ENCODE results near the gene JUN.

DNA sequence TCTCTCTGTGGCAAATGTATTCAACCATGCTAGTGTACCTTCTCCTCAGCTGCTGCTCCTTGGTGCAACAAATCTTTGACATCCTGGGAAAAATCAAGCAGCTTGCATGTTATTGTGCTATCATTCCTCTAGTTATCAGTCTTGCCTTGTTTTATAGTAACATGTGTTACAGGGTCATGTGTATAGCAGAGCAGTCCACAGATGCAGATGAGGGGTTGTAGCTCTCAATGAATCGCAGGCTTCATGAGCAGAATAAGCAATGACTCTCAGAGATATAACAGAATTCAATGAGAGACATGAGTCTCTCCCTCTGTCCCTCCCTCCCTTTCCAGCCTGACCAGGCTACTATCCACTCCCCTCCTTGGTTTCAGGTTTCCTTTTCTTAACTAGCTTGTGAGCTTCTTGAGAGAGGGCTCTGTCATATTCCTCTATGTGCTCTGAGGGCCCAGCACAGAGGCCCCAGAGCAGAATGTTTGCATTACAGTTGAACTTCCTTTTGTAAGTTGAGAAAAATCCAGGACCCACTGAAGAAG lies 15.1 kb upstream of the JUN start:
- TF ChIP-seq YY1 (IDR thresholded peaks at IDR 0.05; ENCODE audit: low read depth), result no peak
- no peak for TF ChIP-seq NFIC (IDR thresholded peaks at IDR 0.05)
- TF ChIP-seq, protein P1, sequence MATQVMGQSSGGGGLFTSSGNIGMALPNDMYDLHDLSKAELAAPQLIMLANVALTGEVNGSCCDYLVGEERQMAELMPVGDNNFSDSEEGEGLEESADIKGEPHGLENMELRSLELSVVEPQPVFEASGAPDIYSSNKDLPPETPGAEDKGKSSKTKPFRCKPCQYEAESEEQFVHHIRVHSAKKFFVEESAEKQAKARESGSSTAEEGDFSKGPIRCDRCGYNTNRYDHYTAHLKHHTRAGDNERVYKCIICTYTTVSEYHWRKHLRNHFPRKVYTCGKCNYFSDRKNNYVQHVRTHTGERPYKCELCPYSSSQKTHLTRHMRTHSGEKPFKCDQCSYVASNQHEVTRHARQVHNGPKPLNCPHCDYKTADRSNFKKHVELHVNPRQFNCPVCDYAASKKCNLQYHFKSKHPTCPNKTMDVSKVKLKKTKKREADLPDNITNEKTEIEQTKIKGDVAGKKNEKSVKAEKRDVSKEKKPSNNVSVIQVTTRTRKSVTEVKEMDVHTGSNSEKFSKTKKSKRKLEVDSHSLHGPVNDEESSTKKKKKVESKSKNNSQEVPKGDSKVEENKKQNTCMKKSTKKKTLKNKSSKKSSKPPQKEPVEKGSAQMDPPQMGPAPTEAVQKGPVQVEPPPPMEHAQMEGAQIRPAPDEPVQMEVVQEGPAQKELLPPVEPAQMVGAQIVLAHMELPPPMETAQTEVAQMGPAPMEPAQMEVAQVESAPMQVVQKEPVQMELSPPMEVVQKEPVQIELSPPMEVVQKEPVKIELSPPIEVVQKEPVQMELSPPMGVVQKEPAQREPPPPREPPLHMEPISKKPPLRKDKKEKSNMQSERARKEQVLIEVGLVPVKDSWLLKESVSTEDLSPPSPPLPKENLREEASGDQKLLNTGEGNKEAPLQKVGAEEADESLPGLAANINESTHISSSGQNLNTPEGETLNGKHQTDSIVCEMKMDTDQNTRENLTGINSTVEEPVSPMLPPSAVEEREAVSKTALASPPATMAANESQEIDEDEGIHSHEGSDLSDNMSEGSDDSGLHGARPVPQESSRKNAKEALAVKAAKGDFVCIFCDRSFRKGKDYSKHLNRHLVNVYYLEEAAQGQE (IDR thresholded peaks at IDR 0.05; ENCODE audit: low read depth), result no peak
- TF ChIP-seq TEAD4 (IDR thresholded peaks at IDR 0.05), result no peak
- TF ChIP-seq RAD21 (IDR thresholded peaks at IDR 0.05; ENCODE audit: low read depth), result no peak
- TF ChIP-seq CEBPB (IDR thresholded peaks at IDR 0.05), result no peak
- TF ChIP-seq EP300 (IDR thresholded peaks at IDR 0.05; ENCODE audit: borderline replicate concordance), result no peak
- no peak for TF ChIP-seq TAF1 (IDR thresholded peaks at IDR 0.05; ENCODE audit: low read depth)
- TF ChIP-seq FOXM1 (IDR thresholded peaks at IDR 0.05; ENCODE audit: borderline replicate concordance, low read depth), result no peak
- TF ChIP-seq, protein P2, sequence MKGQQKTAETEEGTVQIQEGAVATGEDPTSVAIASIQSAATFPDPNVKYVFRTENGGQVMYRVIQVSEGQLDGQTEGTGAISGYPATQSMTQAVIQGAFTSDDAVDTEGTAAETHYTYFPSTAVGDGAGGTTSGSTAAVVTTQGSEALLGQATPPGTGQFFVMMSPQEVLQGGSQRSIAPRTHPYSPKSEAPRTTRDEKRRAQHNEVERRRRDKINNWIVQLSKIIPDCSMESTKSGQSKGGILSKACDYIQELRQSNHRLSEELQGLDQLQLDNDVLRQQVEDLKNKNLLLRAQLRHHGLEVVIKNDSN (IDR thresholded peaks at IDR 0.05), result no peak

Measured in Ishikawa (cell line).